Left lung (tissue), 10 donors: ENCODE measurements around the gene C11orf68. TPM values are rescaled to one million over a fixed set of nuclear protein-coding genes. Genes with fewer than 3 reads are reported as not detected.
A peak's percentile ranks its signal among the peaks of the same experiment; 100 is the strongest.
"Not testable (repeated sequence)": the region's sequence is repeated elsewhere in the genome, so short reads cannot be mapped to it uniquely, and the experiment has no call there.

Source experiments
- ATAC-seq: fragments of 200-7000 bp; cut with Tn5 transposase; one replicate; pipeline ENCODE4 v1.9.1; 2020; ENCODE audit warnings: moderate library complexity
- DNase-seq, 4 donors: peaks; one replicate each; pipeline ENCODE4 v3.0.0-alpha.2; 2013 to 2020
- H3K27ac ChIP-seq, 2 donors: fragments of 200-600 bp; sonication (generic) in 1 of 2; one replicate each; pipeline versions ENCODE4 v1.5.0 to v1.8.0; 2020 to 2021
- H3K27me3 ChIP-seq, 2 donors: fragments of 200-600 bp; sonication (generic) in 1 of 2; one replicate each; pipeline versions ENCODE4 v1.5.0 to v1.8.0; 2020 to 2021
- H3K36me3 ChIP-seq, 2 donors: fragments of 200-600 bp; sonication (generic) in 1 of 2; one replicate each; pipeline versions ENCODE4 v1.5.0 to v1.8.0; 2020 to 2021
- H3K4me1 ChIP-seq, 2 donors: fragments of 200-600 bp; one replicate each; pipeline ENCODE4 v1.8.0; 2021
- H3K4me3 ChIP-seq, 2 donors: fragments of 200-600 bp; sonication (generic) in 1 of 2; one replicate each; pipeline versions ENCODE4 v1.5.0 to v1.8.0; 2020 to 2021; ENCODE audit warnings: mild to moderate bottlenecking in 1 of 2
- H3K9me3 ChIP-seq, 2 donors: fragments of 200-600 bp; sonication (generic) in 1 of 2; one replicate each; pipeline versions ENCODE4 v1.5.0 to v1.8.0; 2020 to 2021
- intact Hi-C, 2 donors: fragments of 100-400 bp; cut with DNase I; formaldehyde crosslinking; loops; one replicate each; pipeline versions ENCODE4 v1.11.2 to v1.14.2; 2022
- polyA plus RNA-seq, 6 donors: library from polyadenylated mRNA; unstranded; fragments of 120-200 nt; gene quantifications; one replicate each; pipeline ENCODE4 v1.2.1, GENCODE V29; 2013; ENCODE audit not compliant: insufficient read length in 6 of 6
- total RNA-seq, 2 donors: library from RNA; stranded (reverse); fragmentation: NEBNext Ultra II Directional; extraction: Animal tissue kit (Norgen Biotek cat#: 25700); gene quantifications; one replicate each; pipeline ENCODE4 v1.2.1, GENCODE V29; 2021
- TF ChIP-seq, protein P1 (sequence below), 2 donors: fragments of 200-600 bp; sonication (generic) in 1 of 2; IDR thresholded peaks; one replicate each; pipeline versions ENCODE4 v1.5.0 to v1.8.0; 2021; ENCODE audit warnings: antibody characterized with exemption in 2 of 2
- donor health status: DM: no; HTN: yes; CAD: no.
- donor health status: DM: no; HTN: no; CAD: no.

Gene C11orf68
- total and polyA plus RNA-seq, 8 donors, result 29.6 to 36.9 (median 34.2) TPM

DNA sequence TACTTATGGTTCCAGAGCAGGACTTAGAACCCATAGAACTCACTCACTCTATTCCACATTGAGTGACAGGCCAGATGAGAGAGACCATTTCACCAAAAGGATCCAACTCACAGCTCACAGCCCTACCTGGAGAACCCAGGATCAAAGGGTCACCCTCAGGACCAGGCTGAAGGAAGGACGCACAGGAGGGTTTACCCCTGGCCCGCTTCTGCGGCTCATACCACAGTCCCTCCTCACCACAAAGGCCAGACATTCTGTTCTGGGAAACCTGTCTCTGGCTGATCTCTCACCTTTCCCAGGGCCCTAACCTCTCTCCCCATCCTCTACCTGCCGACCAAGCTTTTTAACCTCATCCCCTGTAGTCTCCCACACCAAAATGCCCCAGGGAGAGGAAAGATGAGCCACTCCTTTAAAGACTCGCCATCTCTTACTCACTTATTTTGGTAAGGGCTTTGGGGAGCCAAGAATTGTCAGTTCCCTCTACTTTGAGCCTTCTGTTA, 23.3 kb downstream of the C11orf68 start:
- Histone ChIP-seq H3K36me3 (peaks cover 0 to 30% of the 10 kb centered on the region in 2 donors), H3K27me3 (peaks cover 0 to 7% of the 10 kb centered on the region in 2 donors), H3K9me3 (no peaks in the 10 kb centered on the region), H3K4me1 (peaks cover 14 to 92% of the 10 kb centered on the region in 2 donors), H3K27ac (no peak overlapping the region), H3K4me3 (no peak overlapping the region)
- ATAC-seq (no peak), DNase-seq (peak in 1 of 4 donors; percentile 20)
- TF ChIP-seq, protein P1, sequence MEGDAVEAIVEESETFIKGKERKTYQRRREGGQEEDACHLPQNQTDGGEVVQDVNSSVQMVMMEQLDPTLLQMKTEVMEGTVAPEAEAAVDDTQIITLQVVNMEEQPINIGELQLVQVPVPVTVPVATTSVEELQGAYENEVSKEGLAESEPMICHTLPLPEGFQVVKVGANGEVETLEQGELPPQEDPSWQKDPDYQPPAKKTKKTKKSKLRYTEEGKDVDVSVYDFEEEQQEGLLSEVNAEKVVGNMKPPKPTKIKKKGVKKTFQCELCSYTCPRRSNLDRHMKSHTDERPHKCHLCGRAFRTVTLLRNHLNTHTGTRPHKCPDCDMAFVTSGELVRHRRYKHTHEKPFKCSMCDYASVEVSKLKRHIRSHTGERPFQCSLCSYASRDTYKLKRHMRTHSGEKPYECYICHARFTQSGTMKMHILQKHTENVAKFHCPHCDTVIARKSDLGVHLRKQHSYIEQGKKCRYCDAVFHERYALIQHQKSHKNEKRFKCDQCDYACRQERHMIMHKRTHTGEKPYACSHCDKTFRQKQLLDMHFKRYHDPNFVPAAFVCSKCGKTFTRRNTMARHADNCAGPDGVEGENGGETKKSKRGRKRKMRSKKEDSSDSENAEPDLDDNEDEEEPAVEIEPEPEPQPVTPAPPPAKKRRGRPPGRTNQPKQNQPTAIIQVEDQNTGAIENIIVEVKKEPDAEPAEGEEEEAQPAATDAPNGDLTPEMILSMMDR (IDR thresholded peaks at IDR 0.05), result no peak
- intact Hi-C loops, result no loop called here

DNA sequence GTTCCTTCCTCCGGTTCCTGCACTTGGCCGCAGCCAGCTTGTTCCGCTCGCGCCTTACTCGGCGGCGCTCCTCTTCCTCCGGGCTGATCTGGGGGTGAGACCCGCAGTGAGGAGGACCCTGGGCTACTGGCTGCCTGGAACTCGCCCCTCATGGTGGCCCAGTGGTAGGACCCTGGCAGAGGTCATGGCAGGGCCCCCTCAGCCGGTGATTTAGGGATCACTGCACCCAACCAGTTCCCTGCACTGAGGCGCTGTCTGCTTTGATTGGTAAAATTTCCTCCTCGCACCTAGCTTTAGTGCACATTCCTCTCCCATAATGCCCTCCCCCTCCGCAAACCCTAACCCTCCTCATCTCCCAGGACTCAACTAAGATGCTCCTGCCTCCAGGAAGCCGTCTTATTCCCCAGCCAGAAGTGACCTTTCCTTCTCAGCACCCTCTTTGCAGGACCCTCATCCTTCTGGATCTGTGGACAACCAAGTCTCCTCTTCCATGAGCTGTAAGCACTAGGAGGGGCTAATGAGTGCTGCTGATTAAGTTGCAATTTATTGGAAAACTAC, 24.7 kb downstream of the C11orf68 start:
- Histone ChIP-seq H3K9me3 (no peaks in the 10 kb centered on the region), H3K4me1 (peaks cover 14 to 92% of the 10 kb centered on the region in 2 donors), H3K4me3 (peak overlapping the region in 1 of 2 donors; percentile 70), H3K36me3 (peaks cover 0 to 30% of the 10 kb centered on the region in 2 donors), H3K27ac (peak overlapping the region; percentile 76 to 97), H3K27me3 (peaks cover 0 to 2% of the 10 kb centered on the region in 2 donors)
- intact Hi-C loops, result no loop called here
- TF ChIP-seq, protein P1 (IDR thresholded peaks at IDR 0.05), result no peak
- DNase-seq, result peak in 1 of 4 donors; percentile 93
- ATAC-seq, result no peak

DNA sequence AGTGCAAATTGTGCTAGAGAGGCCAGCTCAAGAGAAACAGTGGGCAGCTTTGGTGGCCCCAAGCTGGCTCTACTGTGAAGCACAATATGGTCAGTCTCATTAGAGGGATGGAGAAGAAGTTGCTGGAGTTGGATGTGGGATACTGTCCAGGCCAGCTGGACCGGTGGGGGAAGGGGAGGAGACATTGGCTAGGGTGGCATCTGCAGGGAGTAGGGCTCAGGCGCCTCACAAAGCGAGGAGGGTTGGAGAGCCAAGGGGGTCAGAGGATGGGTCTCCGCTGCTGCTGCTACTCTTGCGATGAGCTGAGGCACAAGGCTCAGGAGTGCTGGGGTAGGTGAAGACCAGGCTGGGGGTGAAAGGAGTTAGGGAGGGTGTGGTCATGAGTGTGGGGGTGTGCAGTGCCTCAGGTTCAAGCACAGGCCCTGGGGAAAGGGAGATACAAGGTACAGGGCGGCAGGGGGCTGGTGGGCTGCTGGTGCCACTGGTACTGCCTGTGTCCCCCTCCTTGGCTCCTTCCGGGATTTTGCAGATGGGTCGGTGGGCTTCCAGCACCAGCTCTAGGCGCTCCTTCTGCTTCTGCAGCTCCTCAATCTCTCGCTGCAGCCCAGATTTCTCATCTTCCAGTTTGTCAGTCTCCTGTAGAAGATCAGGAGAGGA, 26.1 kb downstream of the C11orf68 start:
- Histone ChIP-seq H3K27me3 (no peaks in the 10 kb centered on the region), H3K4me3 (peak overlapping the region in 1 of 2 donors; percentile 70), H3K4me1 (peaks cover 15 to 89% of the 10 kb centered on the region in 2 donors), H3K9me3 (no peaks in the 10 kb centered on the region), H3K27ac (peak overlapping the region; percentile 95 to 97), H3K36me3 (peaks cover 0 to 30% of the 10 kb centered on the region in 2 donors)
- intact Hi-C loops, result no loop called here
- DNase-seq (peak in 1 of 4 donors; percentile 43), ATAC-seq (no peak)
- TF ChIP-seq, protein P1 (IDR thresholded peaks at IDR 0.05), result no peak

DNA sequence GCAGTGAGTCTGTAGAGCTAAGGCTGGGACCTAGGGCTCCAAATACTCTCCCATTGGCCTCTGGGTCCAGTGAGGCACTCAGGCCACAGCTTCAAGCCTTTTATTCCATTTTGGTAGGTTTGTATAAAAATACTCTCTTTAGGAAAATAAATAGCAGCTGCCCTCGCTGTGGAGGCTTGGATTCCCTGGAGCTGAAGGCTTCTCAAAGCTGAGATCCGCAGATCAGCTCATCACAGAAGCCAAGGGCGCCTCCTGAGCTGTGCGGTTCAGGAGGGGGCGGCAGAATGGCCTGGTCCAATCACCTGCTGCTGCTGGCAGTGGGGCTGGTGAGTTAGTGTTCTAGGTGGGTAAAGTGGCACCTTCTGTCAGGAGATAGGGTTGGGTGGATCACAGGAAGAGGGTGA, 26.7 kb downstream of the C11orf68 start:
- Histone ChIP-seq H3K4me3 (peak overlapping the region; percentile 52 to 70), H3K27ac (peak overlapping the region; percentile 95 to 97), H3K36me3 (peaks cover 0 to 30% of the 10 kb centered on the region in 2 donors), H3K4me1 (peaks cover 20 to 89% of the 10 kb centered on the region in 2 donors)
- H3K9me3 ChIP-seq, H3K27me3 ChIP-seq, intact Hi-C loops, ATAC-seq: not testable (repeated sequence)
- peak in 1 of 4 donors; percentile 33 for DNase-seq

DNA sequence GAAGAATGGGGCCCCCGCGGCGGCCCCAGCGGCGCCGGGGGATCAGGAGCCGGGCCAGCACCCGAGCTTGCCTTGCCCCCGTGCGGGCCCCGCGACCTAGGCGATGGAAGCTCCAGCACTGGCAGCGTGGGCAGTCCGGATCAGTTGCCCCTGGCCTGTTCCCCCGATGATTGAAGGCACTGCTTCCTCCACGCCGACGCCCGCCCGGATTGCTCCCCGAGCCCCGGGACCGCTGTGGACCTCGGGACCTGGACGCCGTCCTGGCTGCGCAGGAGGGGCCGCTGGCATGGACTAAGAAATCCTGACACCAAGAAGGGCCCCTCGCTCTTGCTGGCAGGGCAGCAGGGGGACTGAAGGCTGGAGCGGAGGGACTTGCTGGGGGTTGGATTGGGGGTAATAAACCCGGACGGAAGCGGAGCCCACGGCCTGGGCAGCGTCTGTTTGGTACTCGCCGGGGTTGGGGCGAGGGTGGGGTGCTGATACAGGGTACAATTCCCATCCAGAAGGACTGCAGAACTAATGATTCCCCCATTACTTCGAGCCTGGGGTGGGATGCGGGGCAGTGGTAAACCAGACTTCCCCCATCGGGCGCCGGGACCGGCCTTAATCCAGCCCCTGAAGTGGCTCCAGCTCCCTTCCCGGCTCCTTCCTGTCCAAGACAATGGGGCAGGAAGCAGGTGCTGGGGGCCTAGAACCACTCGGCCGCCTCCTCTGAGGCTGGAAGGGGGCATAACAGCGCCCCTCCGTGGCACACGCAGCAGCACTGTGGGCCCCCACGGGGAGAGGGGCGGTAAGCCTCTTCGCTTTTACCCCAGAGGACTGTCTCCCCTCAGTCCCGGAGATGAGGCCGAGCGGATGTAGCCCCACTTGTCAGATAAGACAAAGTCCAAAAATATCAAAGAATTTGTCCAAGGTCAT, 27.4 kb downstream of the C11orf68 start:
- peak overlapping the region; percentile 52 to 70 for H3K4me3 ChIP-seq
- DNase-seq (peak in 2 of 4 donors; percentile 49 to 90), ATAC-seq (no peak)
- TF ChIP-seq, protein P1 (IDR thresholded peaks at IDR 0.05), result no peak
- H3K36me3 ChIP-seq, result peaks cover 0 to 30% of the 10 kb centered on the region in 2 donors
- no peaks in the 10 kb centered on the region for H3K9me3 ChIP-seq
- H3K27me3 ChIP-seq, result no peaks in the 10 kb centered on the region
- H3K27ac ChIP-seq, result peak overlapping the region; percentile 95 to 97
- intact Hi-C loops, result no loop called here
- peaks cover 20 to 89% of the 10 kb centered on the region in 2 donors for H3K4me1 ChIP-seq
